HL-60 (cell line): ENCODE measurements around the gene MAP4K4.

Experiments used
- DNase-seq, 2 experiments: peaks; one replicate each; pipeline ENCODE4 v3.0.0-alpha.2; 2010 to 2020; ENCODE audit warnings: low read depth in 1 of 2, low spot score in 1 of 2
- H3K27ac ChIP-seq: fragments of 250-450 bp; sonication (Bioruptor Pico); replicated peaks from 2 replicates; pipeline ENCODE4 v1.5.1; 2020; ENCODE audit warnings: mild to moderate bottlenecking, moderate library complexity
- H3K27me3 ChIP-seq: fragments of 250-450 bp; sonication (Bioruptor Pico); 2 replicates; pipeline ENCODE4 v1.5.1; 2021; ENCODE audit warnings: mild to moderate bottlenecking, moderate library complexity; ENCODE audit not compliant: insufficient read depth, poor library complexity, severe bottlenecking
- H3K4me3 ChIP-seq: replicated peaks from 2 replicates; pipeline ENCODE4 v1.5.1; 2011; ENCODE audit warnings: mild to moderate bottlenecking, control low read depth, low read length; ENCODE audit not compliant: insufficient read depth
- GABPA ChIP-seq: IDR thresholded peaks from 2 replicates; pipeline ENCODE4 v1.6.1; 2012; ENCODE audit warnings: low read depth
- POLR2AphosphoS5 ChIP-seq: IDR thresholded peaks from 2 replicates; pipeline ENCODE4 v1.6.1; 2012; ENCODE audit warnings: low read depth
- SPI1 ChIP-seq: IDR thresholded peaks from 2 replicates; pipeline ENCODE4 v1.6.1; 2012; ENCODE audit warnings: low read depth, mild to moderate bottlenecking, borderline replicate concordance
- TF ChIP-seq, protein P1 (sequence below): IDR thresholded peaks from one replicate; pipeline ENCODE4 v1.5.1; 2011; ENCODE audit warnings: low read length, control low read depth, inconsistent platforms; ENCODE audit not compliant: insufficient read depth
- TF ChIP-seq, protein P2 (sequence below): IDR thresholded peaks from 2 replicates; pipeline ENCODE4 v1.6.1; 2012; ENCODE audit warnings: low read depth; ENCODE audit not compliant: insufficient replicate concordance

MAP4K4 gene

DNA sequence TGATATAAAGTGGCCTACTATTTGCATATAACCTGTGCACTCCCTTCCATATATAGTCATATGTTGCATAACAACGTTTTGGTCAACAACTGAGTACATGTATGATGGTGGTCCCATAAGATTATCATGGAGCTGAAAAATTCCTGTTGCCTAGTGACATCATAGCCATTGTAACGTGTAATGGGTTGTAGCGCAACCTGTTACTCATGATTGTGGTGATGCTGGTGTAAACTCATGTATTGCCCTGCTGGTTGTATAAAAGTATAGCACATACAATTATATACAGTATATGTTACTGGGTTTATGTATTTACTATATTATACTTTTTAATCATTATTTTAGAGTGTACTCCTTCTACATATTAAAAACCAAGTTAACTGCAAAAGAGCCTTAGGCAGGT, 149.5 kb downstream of the MAP4K4 start:
- no peak for DNase-seq
- Histone ChIP-seq H3K4me3 (no peak overlapping the region), H3K27me3 (no peaks in the 10 kb centered on the region), H3K27ac (no peak overlapping the region)
- TF ChIP-seq, protein P1, sequence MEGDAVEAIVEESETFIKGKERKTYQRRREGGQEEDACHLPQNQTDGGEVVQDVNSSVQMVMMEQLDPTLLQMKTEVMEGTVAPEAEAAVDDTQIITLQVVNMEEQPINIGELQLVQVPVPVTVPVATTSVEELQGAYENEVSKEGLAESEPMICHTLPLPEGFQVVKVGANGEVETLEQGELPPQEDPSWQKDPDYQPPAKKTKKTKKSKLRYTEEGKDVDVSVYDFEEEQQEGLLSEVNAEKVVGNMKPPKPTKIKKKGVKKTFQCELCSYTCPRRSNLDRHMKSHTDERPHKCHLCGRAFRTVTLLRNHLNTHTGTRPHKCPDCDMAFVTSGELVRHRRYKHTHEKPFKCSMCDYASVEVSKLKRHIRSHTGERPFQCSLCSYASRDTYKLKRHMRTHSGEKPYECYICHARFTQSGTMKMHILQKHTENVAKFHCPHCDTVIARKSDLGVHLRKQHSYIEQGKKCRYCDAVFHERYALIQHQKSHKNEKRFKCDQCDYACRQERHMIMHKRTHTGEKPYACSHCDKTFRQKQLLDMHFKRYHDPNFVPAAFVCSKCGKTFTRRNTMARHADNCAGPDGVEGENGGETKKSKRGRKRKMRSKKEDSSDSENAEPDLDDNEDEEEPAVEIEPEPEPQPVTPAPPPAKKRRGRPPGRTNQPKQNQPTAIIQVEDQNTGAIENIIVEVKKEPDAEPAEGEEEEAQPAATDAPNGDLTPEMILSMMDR: no peak
- TF ChIP-seq POLR2AphosphoS5 (no peak), SPI1 (no peak), GABPA (no peak)
- TF ChIP-seq, protein P2, sequence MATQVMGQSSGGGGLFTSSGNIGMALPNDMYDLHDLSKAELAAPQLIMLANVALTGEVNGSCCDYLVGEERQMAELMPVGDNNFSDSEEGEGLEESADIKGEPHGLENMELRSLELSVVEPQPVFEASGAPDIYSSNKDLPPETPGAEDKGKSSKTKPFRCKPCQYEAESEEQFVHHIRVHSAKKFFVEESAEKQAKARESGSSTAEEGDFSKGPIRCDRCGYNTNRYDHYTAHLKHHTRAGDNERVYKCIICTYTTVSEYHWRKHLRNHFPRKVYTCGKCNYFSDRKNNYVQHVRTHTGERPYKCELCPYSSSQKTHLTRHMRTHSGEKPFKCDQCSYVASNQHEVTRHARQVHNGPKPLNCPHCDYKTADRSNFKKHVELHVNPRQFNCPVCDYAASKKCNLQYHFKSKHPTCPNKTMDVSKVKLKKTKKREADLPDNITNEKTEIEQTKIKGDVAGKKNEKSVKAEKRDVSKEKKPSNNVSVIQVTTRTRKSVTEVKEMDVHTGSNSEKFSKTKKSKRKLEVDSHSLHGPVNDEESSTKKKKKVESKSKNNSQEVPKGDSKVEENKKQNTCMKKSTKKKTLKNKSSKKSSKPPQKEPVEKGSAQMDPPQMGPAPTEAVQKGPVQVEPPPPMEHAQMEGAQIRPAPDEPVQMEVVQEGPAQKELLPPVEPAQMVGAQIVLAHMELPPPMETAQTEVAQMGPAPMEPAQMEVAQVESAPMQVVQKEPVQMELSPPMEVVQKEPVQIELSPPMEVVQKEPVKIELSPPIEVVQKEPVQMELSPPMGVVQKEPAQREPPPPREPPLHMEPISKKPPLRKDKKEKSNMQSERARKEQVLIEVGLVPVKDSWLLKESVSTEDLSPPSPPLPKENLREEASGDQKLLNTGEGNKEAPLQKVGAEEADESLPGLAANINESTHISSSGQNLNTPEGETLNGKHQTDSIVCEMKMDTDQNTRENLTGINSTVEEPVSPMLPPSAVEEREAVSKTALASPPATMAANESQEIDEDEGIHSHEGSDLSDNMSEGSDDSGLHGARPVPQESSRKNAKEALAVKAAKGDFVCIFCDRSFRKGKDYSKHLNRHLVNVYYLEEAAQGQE: no peak

DNA sequence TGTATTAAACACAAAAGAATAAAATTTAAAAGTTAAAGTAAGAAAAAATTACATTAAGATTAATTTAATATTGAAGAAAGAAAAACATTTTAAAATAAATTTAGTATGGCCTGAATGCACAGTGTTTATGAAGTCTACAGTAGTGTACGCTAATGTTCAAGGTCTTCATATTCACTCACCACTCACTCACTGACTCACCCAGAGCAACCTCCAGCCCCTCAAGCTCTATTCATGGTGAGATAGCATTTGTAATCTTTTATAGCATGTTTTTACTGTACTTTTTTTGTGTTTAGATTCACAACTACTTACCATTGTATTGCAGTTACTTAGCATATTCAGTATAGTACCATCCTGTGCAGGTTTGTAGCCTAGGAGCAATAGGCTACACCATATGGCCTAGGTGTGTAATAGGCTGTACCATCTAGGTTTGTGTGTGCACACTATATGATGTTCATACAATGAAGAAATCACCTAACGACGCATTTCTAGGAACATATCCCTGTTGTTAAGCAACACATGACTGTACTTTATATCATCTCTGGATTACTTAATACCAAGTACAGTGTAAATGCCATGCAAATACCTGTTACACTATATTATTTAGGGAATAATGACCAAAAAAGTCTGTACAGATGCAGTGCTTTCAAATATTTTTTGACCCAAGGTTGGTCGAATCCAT, 150.3 kb downstream of the MAP4K4 start:
- TF ChIP-seq, protein P1: no peak
- TF ChIP-seq GABPA (no peak), POLR2AphosphoS5 (no peak)
- no peak overlapping the region for H3K27ac ChIP-seq
- no peak overlapping the region for H3K4me3 ChIP-seq
- DNase-seq: no peak
- H3K27me3 ChIP-seq: no peaks in the 10 kb centered on the region

DNA sequence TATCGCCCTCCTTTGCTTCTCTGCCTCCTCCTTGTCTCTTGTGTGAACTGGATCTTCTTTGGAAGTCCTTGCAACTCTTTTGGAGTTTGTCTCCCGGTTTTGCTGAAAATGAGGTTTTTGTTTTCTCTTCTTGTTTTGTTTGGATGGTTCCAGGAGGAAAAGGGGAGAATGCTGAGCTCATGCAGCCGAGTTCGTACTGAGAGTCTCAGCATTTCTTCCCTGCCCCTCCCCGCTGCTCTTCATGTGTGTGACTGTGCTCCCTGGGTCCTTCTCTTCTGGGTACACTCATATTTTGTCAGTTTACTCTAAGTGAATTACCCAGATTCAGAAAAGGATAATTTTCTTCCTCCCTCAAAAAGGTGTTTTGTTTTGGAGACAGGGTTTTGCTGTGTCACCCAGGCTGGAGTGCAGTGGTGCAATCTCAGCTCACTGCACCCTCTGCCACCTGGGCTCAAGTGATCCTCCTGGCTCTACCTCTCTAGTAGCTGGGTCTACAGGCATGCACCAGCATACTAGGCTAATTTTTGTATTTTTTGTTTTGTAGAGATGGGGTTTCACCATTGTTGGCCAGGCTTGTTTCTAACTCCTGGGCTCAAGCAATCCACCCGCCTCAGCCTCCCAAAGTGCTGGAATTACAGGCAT, 151.4 kb downstream of the MAP4K4 start:
- DNase-seq: no peak
- Histone ChIP-seq H3K4me3 (no peak overlapping the region), H3K27me3 (no peaks in the 10 kb centered on the region), H3K27ac (no peak overlapping the region)
- no peak for TF ChIP-seq GABPA
- no peak for TF ChIP-seq POLR2AphosphoS5
- TF ChIP-seq, protein P1: no peak
- TF ChIP-seq, protein P2: no peak
- no peak for TF ChIP-seq SPI1
